Fibroblast of lung (primary cell): ENCODE measurements around the gene SLCO6A1. TPM values are rescaled to one million over a fixed set of nuclear protein-coding genes. Genes with fewer than 3 reads are reported as not detected.

Source experiments
- DNase-seq, 2 donors: peaks; one replicate each; pipeline versions ENCODE4 v3.0.0 to v3.0.0-alpha.2; 2010; ENCODE audit warnings: low read depth in 2 of 2
- H2AFZ ChIP-seq: 2 replicates; pipeline ENCODE4 v1.5.1; 2012; ENCODE audit warnings: low read length, control low read depth, inconsistent platforms
- H3K27ac ChIP-seq: 2 replicates; pipeline ENCODE4 v1.5.1; 2011; ENCODE audit warnings: low read length, control low read depth; ENCODE audit not compliant: insufficient read depth
- H3K27me3 ChIP-seq: 2 replicates; pipeline ENCODE4 v1.5.1; 2011; ENCODE audit warnings: mild to moderate bottlenecking, low read length; ENCODE audit not compliant: control insufficient read depth, insufficient read depth
- H3K36me3 ChIP-seq: 2 replicates; pipeline ENCODE4 v1.5.1; 2011; ENCODE audit warnings: low read length; ENCODE audit not compliant: control insufficient read depth, insufficient read depth
- H3K4me1 ChIP-seq: 2 replicates; pipeline ENCODE4 v1.5.1; 2011; ENCODE audit warnings: low read length; ENCODE audit not compliant: control insufficient read depth, insufficient read depth; ENCODE audit errors: extremely low read depth
- H3K4me2 ChIP-seq: 2 replicates; pipeline ENCODE4 v1.5.1; 2011; ENCODE audit warnings: low read length, control low read depth; ENCODE audit not compliant: insufficient read depth; ENCODE audit errors: extremely low read depth
- H3K4me3 ChIP-seq, 4 experiments: fragments of 200-600 bp in 1 of 4; sonication (generic) in 1 of 4; replicated peaks in 1 of 4; 2 replicates each; pipeline ENCODE4 v1.5.1; 2011 to 2016; ENCODE audit warnings: low read length in 4 of 4, low read depth in 3 of 4, mild to moderate bottlenecking in 3 of 4, control low read depth in 2 of 4, inconsistent platforms in 1 of 4, mixed read lengths in 1 of 4; ENCODE audit not compliant: insufficient read depth in 1 of 4; ENCODE audit errors: control extremely low read depth in 1 of 4
- H3K79me2 ChIP-seq: 2 replicates; pipeline ENCODE4 v1.5.1; 2012; ENCODE audit warnings: mild to moderate bottlenecking, low read length, inconsistent platforms; ENCODE audit not compliant: control insufficient read depth, insufficient read depth
- H3K9ac ChIP-seq: 2 replicates; pipeline ENCODE4 v1.5.1; 2011; ENCODE audit warnings: mild to moderate bottlenecking, low read length, control low read depth; ENCODE audit not compliant: insufficient read depth
- H3K9me3 ChIP-seq: 2 replicates; pipeline ENCODE4 v1.5.1; 2012; ENCODE audit warnings: low read depth, low read length; ENCODE audit not compliant: control insufficient read depth, insufficient read depth
- H4K20me1 ChIP-seq: 2 replicates; pipeline ENCODE4 v1.5.1; 2011; ENCODE audit warnings: low read length; ENCODE audit not compliant: control insufficient read depth, insufficient read depth; ENCODE audit errors: extremely low read depth
- CTCF ChIP-seq, 2 donors: IDR thresholded peaks in 1 of 2; conservative IDR thresholded peaks in 1 of 2; 1 replicate in 1 of 2; 2 replicates in 1 of 2; pipeline ENCODE4 v1.5.1; 2011 to 2012; ENCODE audit warnings: low read length in 2 of 2, control low read depth in 1 of 2, inconsistent platforms in 1 of 2, low read depth in 1 of 2, mild to moderate bottlenecking in 1 of 2
- EZH2 ChIP-seq: IDR thresholded peaks from 2 replicates; pipeline ENCODE4 v1.5.1; 2012; ENCODE audit warnings: low read length, control low read depth, mild to moderate bottlenecking; ENCODE audit errors: missing control alignments
- polyA minus RNA-seq: library from RNA; depleted of rRNA, polyadenylated mRNA; stranded (reverse); fragments of >200 nt; gene quantifications from 2 replicates; pipeline ENCODE4 v1.2.3, GENCODE V29; 2011; ENCODE audit warnings: low replicate concordance
- polyA plus RNA-seq, 2 donors: library from polyadenylated mRNA; depleted of rRNA in 1 of 2; stranded (reverse) in 1 of 2; unstranded in 1 of 2; fragments of >200 nt; gene quantifications; 2 replicates each; pipeline ENCODE4 v1.2.1, GENCODE V29; 2011 to 2012; ENCODE audit warnings: missing spikeins in 1 of 2
- total RNA-seq: library from RNA; depleted of rRNA; stranded (reverse); fragments of >200 nt; gene quantifications from 2 replicates; pipeline ENCODE4 v1.2.1, GENCODE V29; 2014

The SLCO6A1 gene
- total RNA-seq (not detected in 2 replicates), polyA plus RNA-seq (not detected in 2 replicates), polyA minus RNA-seq (not detected in 2 replicates)
- not detected in 2 replicates for polyA plus RNA-seq (2012)

- TF ChIP-seq EZH2 = no peak
- TF ChIP-seq CTCF (conservative IDR thresholded peaks at IDR 0.05 in 1 of 2, IDR thresholded peaks at IDR 0.05 in 1 of 2; ENCODE audit: low read depth in 1 of 2, low read length in 2 of 2) = no peak
- no peaks in the 10 kb centered on the region for H4K20me1 ChIP-seq
- H3K9ac ChIP-seq = no peak within 1 kb of the TSS
- H2AFZ ChIP-seq = no peak within 1 kb of the TSS
- no peak for DNase-seq
- H3K9me3 ChIP-seq = no peaks in the 10 kb centered on the region
- H3K4me1 ChIP-seq = no peaks in the 10 kb centered on the region
- H3K27ac ChIP-seq = no peak within 1 kb of the TSS
- no peaks in the 10 kb centered on the region for H3K27me3 ChIP-seq
- no peaks in the 10 kb centered on the region for H3K36me3 ChIP-seq
- no peak within 1 kb of the TSS for H3K4me3 ChIP-seq
- H3K79me2 ChIP-seq = no peaks in the 10 kb centered on the region
- no peak within 1 kb of the TSS for H3K4me2 ChIP-seq
These were observed at the start of gene SLCO6A1 for GRCh38 chr5:102498271-102499034. Gene SLCO6A1 (minus strand): TSS chr5:102499001. CDS start chr5:102498844, 157 bp downstream.

GRCh38 chr5:102547141-102548035 lies 48.6 kb upstream of the SLCO6A1 start:
- Histone ChIP-seq H3K4me2 (no peak overlapping the region), H3K36me3 (no peaks in the 10 kb centered on the region), H4K20me1 (no peaks in the 10 kb centered on the region), H3K27ac (no peak overlapping the region), H3K4me3 (no peak overlapping the region), H3K9me3 (no peaks in the 10 kb centered on the region), H3K27me3 (no peaks in the 10 kb centered on the region), H3K9ac (no peak overlapping the region), H3K79me2 (no peaks in the 10 kb centered on the region), H3K4me1 (no peaks in the 10 kb centered on the region), H2AFZ (no peak overlapping the region)
- DNase-seq = peak in 1 of 2 donors; percentile 13
- no peak for TF ChIP-seq CTCF (conservative IDR thresholded peaks at IDR 0.05 in 1 of 2, IDR thresholded peaks at IDR 0.05 in 1 of 2; ENCODE audit: low read depth in 1 of 2, low read length in 2 of 2)
- no peak for TF ChIP-seq EZH2

- no peak overlapping the region for H3K9ac ChIP-seq
- H3K4me1 ChIP-seq = no peaks in the 10 kb centered on the region
- H3K79me2 ChIP-seq = no peaks in the 10 kb centered on the region
- no peaks in the 10 kb centered on the region for H3K36me3 ChIP-seq
- no peaks in the 10 kb centered on the region for H3K9me3 ChIP-seq
- H2AFZ ChIP-seq = no peak overlapping the region
- no peak overlapping the region for H3K4me3 ChIP-seq
- no peaks in the 10 kb centered on the region for H4K20me1 ChIP-seq
- no peak overlapping the region for H3K27ac ChIP-seq
- no peak for TF ChIP-seq EZH2
- TF ChIP-seq CTCF (conservative IDR thresholded peaks at IDR 0.05 in 1 of 2, IDR thresholded peaks at IDR 0.05 in 1 of 2; ENCODE audit: low read depth in 1 of 2, low read length in 2 of 2) = peak; percentile 13 to 32
- H3K4me2 ChIP-seq = no peak overlapping the region
- H3K27me3 ChIP-seq = no peaks in the 10 kb centered on the region
- no peak for DNase-seq
These were observed 46.4 kb upstream of the SLCO6A1 start for GRCh38 chr5:102545175-102545574.
